HG02763 (cell line): Measurements from ENCODE around the gene SCRG1.
A peak's percentile ranks its signal among the peaks of the same experiment; 100 is the strongest.

Source experiments
- ATAC-seq: cut with Tn5 transposase; IDR thresholded peaks from one replicate; pipeline ENCODE4 v1.9.1; 2021; ENCODE audit warnings: mild to moderate bottlenecking, moderate library complexity; ENCODE audit not compliant: unreplicated experiment

Gene SCRG1

GRCh38 chr4:173398779-173399415 is at the start of gene SCRG1:
SCRG1 (minus strand) TSS chr4:173399116; CDS start chr4:173391414, 7,702 bp downstream.
- no peak for ATAC-seq

- ATAC-seq: no peak
These were observed 49.2 kb upstream of the SCRG1 start for GRCh38 chr4:173448103-173448502.

- peak; percentile 84 for ATAC-seq
These were observed 47.5 kb upstream of the SCRG1 start for GRCh38 chr4:173446416-173446815.

- ATAC-seq: no peak
These were observed 44.2 kb upstream of the SCRG1 start for GRCh38 chr4:173443121-173443520.

- no peak for ATAC-seq
These were observed 43.5 kb upstream of the SCRG1 start for GRCh38 chr4:173442223-173442932.

- no peak for ATAC-seq
These were observed 42.0 kb upstream of the SCRG1 start for GRCh38 chr4:173440888-173441287.

GRCh38 chr4:173436771-173437265 is 37.9 kb upstream of the SCRG1 start:
- ATAC-seq: no peak

GRCh38 chr4:173436149-173436579 is 37.2 kb upstream of the SCRG1 start:
- ATAC-seq: no peak

GRCh38 chr4:173434231-173434630 is 35.3 kb upstream of the SCRG1 start:
- no peak for ATAC-seq

- no peak for ATAC-seq
These were observed 34.5 kb upstream of the SCRG1 start for GRCh38 chr4:173433447-173433846.

- peak; percentile 64 for ATAC-seq
These were observed 33.5 kb upstream of the SCRG1 start for GRCh38 chr4:173432430-173432829.

- ATAC-seq: no peak
These were observed 27.1 kb upstream of the SCRG1 start for GRCh38 chr4:173426064-173426463.

- ATAC-seq: no peak
These were observed 26.2 kb upstream of the SCRG1 start for GRCh38 chr4:173424899-173425805.

- no peak for ATAC-seq
These were observed 21.9 kb upstream of the SCRG1 start for GRCh38 chr4:173420801-173421200.

GRCh38 chr4:173420324-173420752 is 21.4 kb upstream of the SCRG1 start:
- ATAC-seq: no peak

- no peak for ATAC-seq
These were observed 19.7 kb upstream of the SCRG1 start for GRCh38 chr4:173418639-173419038.

- no peak for ATAC-seq
These were observed 18.9 kb upstream of the SCRG1 start for GRCh38 chr4:173417833-173418232.

GRCh38 chr4:173415885-173416653 is 17.2 kb upstream of the SCRG1 start:
- ATAC-seq: no peak

- no peak for ATAC-seq
These were observed 16.2 kb upstream of the SCRG1 start for GRCh38 chr4:173415092-173415491.

- no peak for ATAC-seq
These were observed 15.5 kb upstream of the SCRG1 start for GRCh38 chr4:173414456-173414855.
